WTC11 (cell line): Measurements from ENCODE around the gene KRTAP26-1.

Experiments
- ATF2 ChIP-seq: sonication (generic); formaldehyde crosslinking; IDR thresholded peaks from 2 replicates; pipeline ENCODE4 v1.8.1; 2022; ENCODE audit warnings: low read depth, missing genetic modification reagents, borderline replicate concordance
- E2F1 ChIP-seq: sonication (generic); formaldehyde crosslinking; IDR thresholded peaks from 2 replicates; pipeline ENCODE4 v1.8.0; 2022; ENCODE audit warnings: mild to moderate bottlenecking, missing genetic modification reagents
- JUN ChIP-seq: sonication (generic); formaldehyde crosslinking; IDR thresholded peaks from 2 replicates; pipeline ENCODE4 v1.8.0; 2023; ENCODE audit warnings: mild to moderate bottlenecking, missing genetic modification reagents
- KAT7 ChIP-seq: sonication (generic); formaldehyde crosslinking; IDR thresholded peaks from 2 replicates; pipeline ENCODE4 v1.8.1; 2023; ENCODE audit warnings: missing genetic modification reagents, mild to moderate bottlenecking, borderline replicate concordance
- NR1H2 ChIP-seq: sonication (generic); formaldehyde crosslinking; IDR thresholded peaks from 2 replicates; pipeline ENCODE4 v1.9.0; 2021; ENCODE audit warnings: mild to moderate bottlenecking, moderate library complexity, missing genetic modification reagents
- PREB ChIP-seq: sonication (generic); formaldehyde crosslinking; IDR thresholded peaks from 2 replicates; pipeline ENCODE4 v1.8.1; 2022; ENCODE audit warnings: mild to moderate bottlenecking, missing genetic modification reagents, moderate library complexity, borderline replicate concordance
- SP1 ChIP-seq: sonication (generic); formaldehyde crosslinking; conservative IDR thresholded peaks from 2 replicates; pipeline ENCODE4 v1.8.1; 2022; ENCODE audit warnings: missing genetic modification reagents
- ZNF121 ChIP-seq: sonication (generic); formaldehyde crosslinking; IDR thresholded peaks from 2 replicates; pipeline ENCODE4 v1.8.0; 2023; ENCODE audit warnings: missing genetic modification reagents
- ZNF317 ChIP-seq: sonication (generic); formaldehyde crosslinking; IDR thresholded peaks from 2 replicates; pipeline ENCODE4 v1.8.1; 2023; ENCODE audit warnings: low read depth, mild to moderate bottlenecking, moderate library complexity, missing genetic modification reagents, borderline replicate concordance
- TF ChIP-seq, protein P1 (sequence below): fragments of 200-600 bp; IDR thresholded peaks from 2 replicates; pipeline ENCODE4 v1.8.0; 2022; ENCODE audit warnings: antibody characterized with exemption
- TF ChIP-seq, protein P2 (sequence below): sonication (generic); formaldehyde crosslinking; IDR thresholded peaks from 2 replicates; pipeline ENCODE4 v1.8.0; 2022; ENCODE audit warnings: mild to moderate bottlenecking, missing genetic modification reagents
- TF ChIP-seq, protein P3 (sequence below): sonication (generic); formaldehyde crosslinking; IDR thresholded peaks from 2 replicates; pipeline ENCODE4 v1.8.1; 2023; ENCODE audit warnings: mild to moderate bottlenecking, missing genetic modification reagents, moderate library complexity
- TF ChIP-seq, protein P4 (sequence below): sonication (generic); formaldehyde crosslinking; IDR thresholded peaks from 2 replicates; pipeline ENCODE4 v1.8.0; 2022; ENCODE audit warnings: mild to moderate bottlenecking, missing genetic modification reagents

DNA sequence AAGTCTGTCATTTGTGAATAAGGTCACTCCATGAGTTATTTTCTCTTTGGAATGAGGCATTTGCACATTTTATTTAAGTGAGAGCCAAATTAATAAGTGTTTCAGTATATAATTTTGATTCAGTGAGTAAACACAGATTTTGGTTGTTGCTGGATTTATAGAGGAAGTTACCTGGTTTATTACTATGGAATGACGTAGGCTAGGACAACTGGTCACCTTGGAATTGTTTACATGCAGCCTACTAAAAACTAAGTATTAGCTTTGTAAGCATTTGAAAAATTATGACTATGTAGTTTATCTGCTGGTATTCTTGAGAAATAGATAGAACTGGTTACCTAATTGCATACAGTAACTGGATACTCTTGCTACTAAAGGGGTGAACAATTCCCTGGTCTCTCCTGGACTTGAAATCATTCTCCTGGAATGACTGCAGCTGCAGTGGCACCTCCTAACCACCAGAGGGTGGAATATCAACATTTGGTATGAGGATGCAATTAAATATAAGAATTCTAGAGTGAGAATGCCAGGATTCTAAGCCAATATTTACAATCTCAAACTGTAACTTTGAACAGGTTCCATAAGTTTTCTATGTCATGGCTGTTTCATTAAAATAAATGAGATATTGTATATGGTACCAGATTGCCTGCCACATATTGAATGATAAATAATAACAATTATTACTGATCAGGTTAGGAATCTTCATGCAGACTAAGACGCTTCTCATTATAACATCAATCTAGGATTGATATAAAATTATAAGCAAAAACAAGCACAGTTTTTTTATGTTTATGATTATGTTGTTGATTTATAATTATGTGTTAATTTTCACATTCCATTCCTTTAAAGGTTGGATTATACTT lies 20.8 kb upstream of the KRTAP26-1 start:
- TF ChIP-seq, protein P1, sequence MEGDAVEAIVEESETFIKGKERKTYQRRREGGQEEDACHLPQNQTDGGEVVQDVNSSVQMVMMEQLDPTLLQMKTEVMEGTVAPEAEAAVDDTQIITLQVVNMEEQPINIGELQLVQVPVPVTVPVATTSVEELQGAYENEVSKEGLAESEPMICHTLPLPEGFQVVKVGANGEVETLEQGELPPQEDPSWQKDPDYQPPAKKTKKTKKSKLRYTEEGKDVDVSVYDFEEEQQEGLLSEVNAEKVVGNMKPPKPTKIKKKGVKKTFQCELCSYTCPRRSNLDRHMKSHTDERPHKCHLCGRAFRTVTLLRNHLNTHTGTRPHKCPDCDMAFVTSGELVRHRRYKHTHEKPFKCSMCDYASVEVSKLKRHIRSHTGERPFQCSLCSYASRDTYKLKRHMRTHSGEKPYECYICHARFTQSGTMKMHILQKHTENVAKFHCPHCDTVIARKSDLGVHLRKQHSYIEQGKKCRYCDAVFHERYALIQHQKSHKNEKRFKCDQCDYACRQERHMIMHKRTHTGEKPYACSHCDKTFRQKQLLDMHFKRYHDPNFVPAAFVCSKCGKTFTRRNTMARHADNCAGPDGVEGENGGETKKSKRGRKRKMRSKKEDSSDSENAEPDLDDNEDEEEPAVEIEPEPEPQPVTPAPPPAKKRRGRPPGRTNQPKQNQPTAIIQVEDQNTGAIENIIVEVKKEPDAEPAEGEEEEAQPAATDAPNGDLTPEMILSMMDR = peak; percentile 82
- TF ChIP-seq KAT7 (CRISPR knock-in tag) = no peak
- TF ChIP-seq, protein P2, sequence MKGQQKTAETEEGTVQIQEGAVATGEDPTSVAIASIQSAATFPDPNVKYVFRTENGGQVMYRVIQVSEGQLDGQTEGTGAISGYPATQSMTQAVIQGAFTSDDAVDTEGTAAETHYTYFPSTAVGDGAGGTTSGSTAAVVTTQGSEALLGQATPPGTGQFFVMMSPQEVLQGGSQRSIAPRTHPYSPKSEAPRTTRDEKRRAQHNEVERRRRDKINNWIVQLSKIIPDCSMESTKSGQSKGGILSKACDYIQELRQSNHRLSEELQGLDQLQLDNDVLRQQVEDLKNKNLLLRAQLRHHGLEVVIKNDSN (CRISPR knock-in tag) = no peak
- TF ChIP-seq E2F1 = no peak
- TF ChIP-seq ZNF317 (CRISPR knock-in tag) = no peak
- TF ChIP-seq, protein P3, sequence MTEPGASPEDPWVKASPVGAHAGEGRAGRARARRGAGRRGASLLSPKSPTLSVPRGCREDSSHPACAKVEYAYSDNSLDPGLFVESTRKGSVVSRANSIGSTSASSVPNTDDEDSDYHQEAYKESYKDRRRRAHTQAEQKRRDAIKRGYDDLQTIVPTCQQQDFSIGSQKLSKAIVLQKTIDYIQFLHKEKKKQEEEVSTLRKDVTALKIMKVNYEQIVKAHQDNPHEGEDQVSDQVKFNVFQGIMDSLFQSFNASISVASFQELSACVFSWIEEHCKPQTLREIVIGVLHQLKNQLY (CRISPR knock-in tag) = no peak
- TF ChIP-seq JUN (CRISPR knock-in tag) = no peak
- no peak for TF ChIP-seq NR1H2
- TF ChIP-seq SP1 (CRISPR knock-in tag) = no peak
- no peak for TF ChIP-seq PREB (CRISPR knock-in tag)
- no peak for TF ChIP-seq ATF2
- TF ChIP-seq, protein P4, sequence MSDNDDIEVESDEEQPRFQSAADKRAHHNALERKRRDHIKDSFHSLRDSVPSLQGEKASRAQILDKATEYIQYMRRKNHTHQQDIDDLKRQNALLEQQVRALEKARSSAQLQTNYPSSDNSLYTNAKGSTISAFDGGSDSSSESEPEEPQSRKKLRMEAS (CRISPR knock-in tag) = no peak
- no peak for TF ChIP-seq ZNF121 (CRISPR knock-in tag)
